ENCODE measurements around the gene NCAM1.

DNA sequence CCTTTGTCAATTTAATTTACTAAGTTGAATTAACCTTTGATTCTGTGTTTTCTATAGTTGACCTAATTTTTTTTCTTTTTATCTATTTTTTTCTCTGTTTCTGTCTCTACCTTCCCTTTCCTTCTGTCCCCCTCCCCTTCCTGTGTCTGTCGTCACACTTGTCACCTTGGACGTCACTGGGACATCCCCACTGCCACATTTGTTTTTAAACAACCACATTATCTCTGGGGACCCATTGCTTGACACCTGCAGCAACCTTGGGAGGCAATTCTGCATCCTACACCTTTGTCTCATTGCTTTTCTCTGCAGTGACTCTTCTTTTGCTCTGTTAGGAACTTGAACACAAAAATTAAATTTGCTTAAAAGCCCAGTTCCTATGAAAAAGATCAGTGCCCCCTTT lies 301.4 kb downstream of the NCAM1 start:
- TF ChIP-seq, protein P1, sequence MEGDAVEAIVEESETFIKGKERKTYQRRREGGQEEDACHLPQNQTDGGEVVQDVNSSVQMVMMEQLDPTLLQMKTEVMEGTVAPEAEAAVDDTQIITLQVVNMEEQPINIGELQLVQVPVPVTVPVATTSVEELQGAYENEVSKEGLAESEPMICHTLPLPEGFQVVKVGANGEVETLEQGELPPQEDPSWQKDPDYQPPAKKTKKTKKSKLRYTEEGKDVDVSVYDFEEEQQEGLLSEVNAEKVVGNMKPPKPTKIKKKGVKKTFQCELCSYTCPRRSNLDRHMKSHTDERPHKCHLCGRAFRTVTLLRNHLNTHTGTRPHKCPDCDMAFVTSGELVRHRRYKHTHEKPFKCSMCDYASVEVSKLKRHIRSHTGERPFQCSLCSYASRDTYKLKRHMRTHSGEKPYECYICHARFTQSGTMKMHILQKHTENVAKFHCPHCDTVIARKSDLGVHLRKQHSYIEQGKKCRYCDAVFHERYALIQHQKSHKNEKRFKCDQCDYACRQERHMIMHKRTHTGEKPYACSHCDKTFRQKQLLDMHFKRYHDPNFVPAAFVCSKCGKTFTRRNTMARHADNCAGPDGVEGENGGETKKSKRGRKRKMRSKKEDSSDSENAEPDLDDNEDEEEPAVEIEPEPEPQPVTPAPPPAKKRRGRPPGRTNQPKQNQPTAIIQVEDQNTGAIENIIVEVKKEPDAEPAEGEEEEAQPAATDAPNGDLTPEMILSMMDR (IDR thresholded peaks at IDR 0.05; ENCODE audit: low read length) = no peak
- TF ChIP-seq EZH2 (optimal IDR thresholded peaks at IDR 0.05; ENCODE audit: low read depth, low read length) = no peak
